NCI-H1092 treated with DMSO at 0.1 percent for 48 hours (cell line): ENCODE data around the gene CCT3.
"Not testable (repeated sequence)": the region's sequence is repeated elsewhere in the genome, so short reads cannot be mapped to it uniquely, and the experiment has no call there.

Experiments
- DNase-seq: peaks from one replicate; lab custom pipeline; 2025; lab: John Stamatoyannopoulos, UW

CCT3 gene

DNA sequence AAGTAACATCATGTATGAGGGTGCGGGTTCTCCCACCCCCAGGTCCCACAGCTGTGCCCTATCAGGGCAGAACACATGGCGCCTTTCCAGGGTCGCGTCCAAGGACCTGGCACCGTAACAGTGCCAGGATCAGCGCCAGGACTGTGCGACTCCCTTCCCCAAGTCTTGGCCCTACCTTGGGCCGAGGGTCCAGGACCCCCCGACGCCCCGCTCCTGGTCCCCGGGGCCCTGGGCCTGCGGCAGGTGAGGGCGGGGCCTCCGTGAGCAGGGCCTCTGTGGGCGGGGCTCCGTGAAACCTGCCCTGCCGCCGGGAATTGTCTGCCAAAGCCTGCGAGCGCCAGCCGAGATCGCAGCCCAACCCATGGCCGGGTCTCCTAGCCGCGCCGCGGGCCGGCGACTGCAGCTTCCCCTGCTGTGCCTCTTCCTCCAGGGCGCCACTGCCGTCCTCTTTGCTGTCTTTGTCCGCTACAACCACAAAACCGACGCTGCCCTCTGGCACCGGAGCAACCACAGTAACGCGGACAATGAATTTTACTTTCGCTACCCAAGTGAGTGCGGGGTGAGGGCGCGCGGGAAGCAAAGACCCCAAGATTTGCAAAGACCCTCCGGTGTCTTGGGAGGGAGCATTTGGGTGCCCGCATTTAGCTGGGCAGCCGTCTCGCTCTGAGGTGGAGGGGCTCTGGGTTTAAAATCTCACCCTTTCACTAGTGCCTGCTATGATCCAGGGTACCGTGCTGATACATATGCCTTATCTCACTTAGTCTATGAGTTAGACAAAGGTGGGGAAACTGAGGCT, 31.0 kb upstream of the CCT3 start, which contains the start of gene RHBG:
Gene RHBG, plus strand, starts transcription at position 323 of the 796 bp plus-strand sequence. Its CDS starts 39 bp downstream, at position 362.
- peak; percentile 22 for DNase-seq

DNA sequence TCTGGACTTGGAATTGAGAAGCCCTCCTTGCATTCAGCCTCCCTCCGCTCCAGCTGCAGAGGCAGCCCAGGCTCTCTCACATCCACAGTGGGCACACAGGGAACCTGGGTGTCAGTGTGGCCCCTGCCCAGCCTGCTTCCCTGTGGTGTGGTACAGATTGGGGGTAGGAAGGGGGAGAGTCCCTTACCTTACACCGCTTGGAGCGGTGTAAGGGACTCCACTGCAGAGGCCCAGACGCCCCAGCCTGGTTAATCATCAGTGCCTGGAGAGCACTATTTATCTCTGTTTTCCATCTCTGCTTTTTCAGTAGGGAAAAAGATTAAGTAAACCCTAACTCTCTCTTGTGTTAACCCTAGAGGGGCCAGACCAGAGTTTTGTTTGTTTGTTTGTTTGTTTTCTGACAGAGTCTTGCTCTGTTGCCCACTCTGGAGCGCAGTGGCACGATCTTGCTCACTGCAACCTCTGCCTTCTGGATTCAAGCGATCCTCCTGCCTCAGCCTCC, 30.1 kb upstream of the CCT3 start:
- no peak for DNase-seq

DNA sequence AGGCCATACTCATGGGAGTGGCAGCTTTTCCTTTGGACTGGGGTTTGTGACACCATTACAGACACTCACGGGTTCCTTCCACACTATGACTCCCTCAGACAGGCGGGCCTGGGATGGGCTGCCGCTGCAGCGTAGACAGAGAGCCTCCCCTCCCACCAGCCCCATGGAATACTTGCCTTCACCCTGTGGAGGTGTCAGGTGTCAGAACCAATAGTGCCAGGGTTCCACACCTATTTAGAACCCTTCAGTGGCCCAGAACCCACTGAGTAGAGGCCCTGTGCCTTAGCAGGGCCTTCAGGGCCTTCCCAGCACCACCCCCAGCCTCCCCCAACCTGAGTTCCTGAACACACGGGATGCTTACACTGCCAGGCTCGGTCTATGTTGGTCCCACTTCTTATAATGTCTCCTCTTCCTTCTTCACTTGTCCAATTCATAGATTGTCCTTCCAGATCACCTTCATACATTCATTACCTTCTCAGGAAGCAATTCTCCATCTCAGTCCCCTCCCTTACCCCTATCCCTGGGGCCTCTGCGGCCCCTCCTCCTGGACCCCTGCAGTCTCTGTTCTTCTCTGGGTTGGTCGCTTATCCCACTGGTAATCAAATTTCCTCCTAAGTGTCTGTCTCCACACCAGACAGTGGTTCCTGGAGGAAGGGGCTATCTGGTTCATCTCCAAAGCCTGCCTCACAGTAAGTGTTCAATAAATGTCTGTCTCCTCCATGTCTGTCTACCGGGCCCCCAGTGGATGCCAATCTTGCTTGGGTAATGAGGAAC, 29.5 kb upstream of the CCT3 start:
- DNase-seq, result no peak

DNA sequence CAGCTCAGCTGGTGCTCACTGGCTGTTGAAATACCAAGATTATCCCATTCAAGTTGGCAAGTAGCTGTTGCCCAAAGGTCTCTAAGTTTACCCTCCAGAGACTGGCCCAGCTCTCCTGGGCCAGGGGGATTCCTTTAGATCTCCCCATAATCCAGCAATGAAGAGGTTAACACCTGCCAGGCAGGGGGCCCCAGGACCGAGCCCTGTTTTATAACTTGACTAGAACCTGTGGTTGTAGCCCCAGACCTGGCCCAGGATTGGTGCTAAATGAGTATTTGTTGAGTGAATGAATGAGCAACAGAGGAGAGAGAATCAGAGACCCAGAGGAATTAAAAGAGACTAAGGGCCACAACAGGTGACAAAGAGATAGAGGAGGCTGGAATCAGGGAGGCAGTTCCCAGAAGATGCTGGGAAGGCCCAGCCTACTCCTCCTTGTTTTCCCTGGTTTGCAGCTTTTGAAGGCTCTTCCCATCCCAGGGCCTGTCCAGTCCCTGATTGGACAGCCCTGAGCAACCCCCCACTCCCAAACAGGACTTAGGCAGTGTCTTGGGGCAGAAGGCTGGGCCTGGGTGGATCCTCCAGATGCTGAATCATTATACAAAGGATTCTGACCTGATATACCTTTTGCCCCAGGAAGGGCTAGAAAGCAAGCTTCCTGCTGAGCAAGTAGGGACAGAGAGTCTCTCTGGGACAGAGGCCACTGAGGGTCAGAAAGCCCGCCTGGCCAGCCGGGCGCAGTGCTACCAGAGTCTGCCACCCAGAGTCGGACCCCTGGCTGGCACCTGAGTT, 28.5 kb upstream of the CCT3 start:
- no peak for DNase-seq

DNA sequence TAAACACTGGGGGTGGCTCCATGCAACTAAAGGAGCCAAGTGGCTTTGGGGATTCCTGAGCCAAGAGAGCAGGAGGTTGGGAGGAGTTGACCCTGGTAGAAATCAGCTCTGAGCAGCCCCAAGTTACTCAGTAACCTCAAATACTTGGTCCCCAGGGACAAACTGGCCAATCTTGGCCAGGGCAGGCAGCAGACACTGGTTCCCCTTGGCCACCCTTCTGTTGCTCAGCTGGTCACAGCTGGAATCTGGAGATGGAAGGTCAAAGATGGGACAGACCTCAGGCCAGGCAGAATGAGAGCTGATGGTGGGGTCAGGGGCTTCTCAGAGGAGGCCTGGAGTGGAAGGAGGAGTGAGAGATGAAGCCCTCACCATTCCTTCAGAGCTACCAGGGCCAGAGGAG, 27.7 kb upstream of the CCT3 start:
- DNase-seq, result no peak

DNA sequence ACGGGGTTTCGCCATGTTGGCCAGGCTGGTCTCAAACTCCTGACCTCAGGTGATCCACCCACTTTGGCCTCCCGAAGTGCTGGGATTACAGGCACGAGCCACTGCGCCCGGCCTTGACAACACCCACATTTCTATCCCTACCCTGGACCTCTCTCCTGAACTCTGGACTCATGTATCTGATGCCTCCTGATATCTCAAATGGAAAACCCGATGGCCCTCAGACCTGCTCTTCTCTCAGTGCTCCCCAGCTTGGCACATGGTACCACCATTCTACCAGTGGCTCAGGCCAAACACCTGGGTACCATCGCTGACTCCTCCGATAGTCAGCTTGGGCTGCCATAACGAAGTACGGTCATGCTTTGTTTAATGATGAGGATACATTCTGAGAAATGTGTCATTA, 22.4 kb upstream of the CCT3 start:
- no peak for DNase-seq

DNA sequence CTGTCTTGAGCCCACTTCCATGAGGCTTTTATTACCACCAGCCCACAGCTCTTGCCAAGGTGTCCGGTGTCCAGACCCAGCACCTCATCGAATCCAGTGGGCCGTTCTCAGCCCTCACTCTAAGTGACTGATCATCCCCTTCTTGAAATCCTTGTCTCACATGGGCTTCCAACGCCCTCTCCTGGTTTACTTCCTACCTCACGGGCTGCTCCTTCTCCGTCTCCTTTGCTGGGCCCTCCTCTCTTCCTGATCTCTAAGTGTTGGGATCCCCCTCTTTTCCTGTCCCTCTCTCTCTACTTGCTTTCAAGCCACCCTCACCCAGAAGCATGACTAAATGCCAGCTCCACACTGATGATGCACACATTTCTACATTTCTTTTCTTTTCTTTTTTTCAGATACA, 21.9 kb upstream of the CCT3 start:
- DNase-seq, result no peak

DNA sequence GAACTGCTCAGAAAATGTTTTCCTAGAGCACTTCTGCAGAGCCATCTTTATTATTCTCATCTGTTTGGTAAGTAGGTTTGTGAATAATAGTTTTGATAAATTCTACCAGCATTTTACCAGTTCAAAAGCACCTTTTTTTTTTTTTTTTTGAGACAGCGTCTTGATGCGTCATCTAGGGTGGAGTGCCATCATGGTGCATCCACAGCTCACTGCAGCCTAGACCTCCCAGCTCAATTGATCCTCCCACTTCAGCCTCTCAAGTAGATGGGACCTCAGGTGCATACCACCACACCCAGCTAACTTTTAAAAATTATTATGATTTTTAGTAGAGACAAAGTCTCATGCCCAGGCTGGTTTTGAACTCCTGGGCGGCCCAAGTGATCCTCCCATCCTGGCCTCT, 21.2 kb upstream of the CCT3 start:
- no peak for DNase-seq

DNA sequence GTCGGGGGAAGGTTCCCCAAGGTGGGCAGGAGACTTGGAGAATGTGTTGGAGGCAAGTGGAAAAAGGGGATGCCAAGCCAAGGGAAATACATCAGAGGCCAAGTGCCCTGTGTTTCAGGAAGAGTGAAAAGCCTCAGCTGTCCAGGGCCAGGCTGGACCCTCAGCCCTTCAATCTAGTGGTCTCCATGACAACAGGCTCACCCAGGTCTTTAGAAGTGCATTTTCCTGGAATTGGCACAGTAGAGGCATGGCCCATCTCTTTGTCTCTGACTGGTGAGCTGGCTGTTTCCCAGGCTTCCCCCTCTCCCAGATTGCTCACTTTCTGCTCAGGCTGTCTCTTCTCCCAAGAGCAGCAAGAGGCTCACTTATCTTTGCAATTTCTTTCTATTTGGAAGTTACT, 20.5 kb upstream of the CCT3 start:
- DNase-seq, result no peak

DNA sequence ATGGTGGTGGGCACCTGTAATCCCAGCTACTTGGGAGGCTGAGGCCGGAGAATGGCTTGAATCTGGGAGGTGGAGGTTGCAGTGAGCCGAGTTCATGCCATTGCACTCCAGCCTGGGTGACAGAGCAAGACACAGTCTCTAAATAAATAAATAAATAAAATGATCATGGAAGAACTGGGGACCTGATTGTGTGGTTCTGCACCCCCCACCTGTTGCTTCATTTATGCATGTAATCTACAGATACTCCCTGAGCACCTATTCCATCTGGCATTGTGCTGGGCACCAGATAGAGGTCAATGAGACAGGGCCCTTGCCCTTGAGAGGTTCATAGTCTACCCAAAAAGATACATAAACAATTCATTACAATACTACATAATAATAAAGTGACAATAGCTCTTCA, 19.9 kb upstream of the CCT3 start:
- DNase-seq, result no peak

DNA sequence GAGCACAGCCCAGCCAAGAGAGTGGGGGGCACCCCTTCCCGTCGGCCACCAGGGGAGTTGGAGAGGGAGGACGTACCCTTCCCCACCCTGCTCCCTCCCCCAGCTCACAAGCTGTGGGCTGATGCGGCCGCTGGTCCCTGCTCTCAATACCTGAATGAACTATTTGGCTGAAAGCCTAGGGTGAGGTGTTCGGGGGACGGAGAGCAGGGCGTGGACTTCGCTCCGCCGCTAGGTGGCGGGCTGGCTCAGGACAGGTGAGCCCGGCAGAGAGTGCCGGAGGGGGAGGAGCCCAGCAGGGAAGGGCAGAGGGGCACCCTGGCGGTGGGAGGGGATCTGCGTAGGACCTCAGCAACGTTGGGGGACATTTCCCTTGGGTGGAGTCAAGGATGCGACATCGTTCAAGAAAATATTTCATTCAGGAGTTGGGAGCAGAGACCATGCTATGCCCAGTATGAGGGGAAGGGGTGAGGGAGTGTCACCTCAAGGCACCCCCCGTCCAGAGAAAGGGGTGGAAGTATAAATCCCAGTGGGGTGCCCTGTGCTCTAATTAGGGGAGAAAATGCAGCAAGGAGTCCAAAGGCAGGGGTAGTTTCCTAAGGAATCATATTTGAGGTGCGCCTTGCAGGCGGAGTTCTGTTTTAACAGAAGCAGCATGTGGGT, 18.9 kb upstream of the CCT3 start:
- DNase-seq, result peak; percentile 75

DNA sequence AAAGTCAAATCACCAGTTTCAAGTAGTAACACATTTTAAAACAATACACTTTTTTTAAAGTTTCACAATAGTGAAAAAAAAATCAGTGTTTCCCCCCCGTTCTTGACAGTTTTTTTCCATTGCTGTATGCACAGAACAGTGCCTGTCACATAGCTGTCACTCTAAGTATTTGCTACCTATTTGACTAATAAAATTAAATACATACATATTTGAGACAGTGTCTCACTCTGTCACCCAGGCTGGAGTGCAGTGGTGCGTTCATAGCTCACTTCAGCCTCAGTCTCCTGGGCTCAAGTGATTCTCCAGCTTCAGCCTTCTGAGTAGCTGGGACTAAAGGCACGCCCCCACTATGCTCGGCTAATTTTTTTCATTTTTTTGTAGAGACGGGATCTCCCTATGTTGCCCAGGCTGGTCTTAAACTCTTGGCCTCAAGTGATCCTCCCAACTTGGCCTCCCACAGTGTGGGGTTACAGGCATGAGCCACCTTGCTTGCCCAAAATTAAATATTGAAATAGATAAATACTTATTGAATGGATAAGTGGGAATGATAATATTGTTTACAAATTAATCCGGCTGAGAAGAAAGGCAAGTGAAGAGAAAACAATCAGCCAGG, 18.3 kb upstream of the CCT3 start:
- DNase-seq, result no peak

DNA sequence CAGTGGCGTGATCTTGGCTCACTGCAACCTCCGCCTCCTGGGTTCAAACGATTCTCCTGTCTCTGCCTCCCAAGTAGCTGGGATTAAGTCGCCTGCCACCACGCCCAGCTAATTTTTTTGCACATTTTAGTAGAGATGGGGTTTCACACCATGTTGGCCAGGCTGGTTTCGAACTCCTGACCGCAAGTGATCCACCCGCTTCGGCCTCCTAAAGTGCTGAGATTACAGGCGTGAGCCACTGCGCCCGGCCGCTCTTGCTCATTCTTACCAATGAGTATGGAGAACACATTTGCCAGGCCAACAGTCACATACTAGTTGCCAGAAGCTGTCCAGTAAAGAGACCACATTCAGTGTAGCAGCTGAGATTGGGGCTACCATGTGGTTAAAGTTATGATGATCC, 14.4 kb upstream of the CCT3 start:
- not testable (repeated sequence) for DNase-seq

DNA sequence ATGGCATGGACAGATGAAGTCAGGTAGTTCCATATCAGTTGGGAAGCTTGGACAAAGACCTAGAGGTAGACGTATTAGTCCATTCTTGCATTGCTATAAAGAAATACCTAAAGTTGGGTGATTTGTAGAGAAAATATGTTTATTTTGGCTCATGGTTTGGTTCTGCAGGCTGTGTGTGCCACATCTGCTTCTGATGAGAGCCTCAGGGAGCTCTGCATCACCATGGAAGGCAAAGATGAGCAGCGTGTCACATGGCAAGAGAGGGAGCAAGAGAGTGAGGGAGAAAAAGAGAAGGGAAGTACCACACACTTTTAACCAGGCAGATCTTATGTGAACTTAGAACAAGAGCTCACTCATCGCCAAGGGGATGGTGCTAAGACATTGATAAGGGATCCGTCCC, 9.2 kb upstream of the CCT3 start:
- DNase-seq, result no peak

DNA sequence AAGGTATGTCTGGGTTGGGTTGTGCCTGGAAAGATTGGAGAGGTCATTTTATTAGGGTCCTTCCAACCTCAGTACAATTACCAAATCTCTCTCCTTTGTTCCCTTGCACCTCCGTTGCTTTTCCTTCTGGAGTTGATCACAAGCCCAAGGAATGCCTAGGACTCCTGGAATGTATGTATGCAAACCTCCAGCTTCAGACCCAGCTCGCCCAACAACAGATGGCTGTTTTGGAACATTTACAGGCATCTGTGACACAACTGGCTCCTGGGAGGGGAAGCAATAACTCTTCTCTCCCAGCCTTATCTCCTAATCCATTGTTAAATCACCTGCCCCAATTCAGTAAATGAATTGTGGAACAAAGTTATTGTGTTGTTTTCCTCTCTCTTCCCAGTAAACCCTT, 8.5 kb upstream of the CCT3 start:
- DNase-seq, result no peak

DNA sequence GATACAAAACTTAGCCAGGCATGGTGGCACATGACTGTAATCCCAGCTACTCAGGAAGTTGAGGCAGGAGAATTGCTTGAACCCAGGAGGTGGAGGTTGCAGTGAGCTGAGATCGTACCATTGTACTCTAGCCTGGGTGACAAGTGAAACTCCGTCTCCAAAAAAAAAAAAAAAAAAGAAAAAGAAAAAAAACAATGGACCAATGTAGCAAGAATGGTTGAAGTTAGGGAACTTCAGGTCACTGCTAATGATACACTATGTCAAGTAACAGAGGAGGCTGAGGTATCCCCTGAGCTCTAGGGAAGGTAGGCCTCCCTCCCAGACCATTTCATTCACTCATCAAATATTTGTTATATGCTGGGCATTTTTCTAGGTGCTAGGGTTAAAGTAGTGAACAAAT, 7.9 kb upstream of the CCT3 start:
- not testable (repeated sequence) for DNase-seq

DNA sequence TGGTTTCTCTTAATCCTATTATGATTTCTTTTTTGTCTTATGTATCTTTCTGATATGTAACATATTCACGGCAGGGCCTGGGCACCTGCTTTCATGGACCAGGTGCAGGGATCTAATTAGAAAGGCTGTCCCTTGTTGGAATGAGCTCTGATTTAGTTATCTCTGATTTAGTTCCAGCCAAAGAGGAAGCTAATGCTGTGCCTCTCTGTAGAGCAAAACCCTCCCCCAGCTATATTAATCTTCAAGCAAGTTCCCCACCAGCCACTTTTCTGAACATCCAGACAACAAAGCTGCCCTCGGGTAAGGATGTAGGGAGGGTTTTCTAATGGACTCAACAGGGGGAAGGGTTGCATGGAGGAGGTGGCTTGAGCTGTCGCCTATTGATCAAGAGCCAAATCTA, 6.3 kb upstream of the CCT3 start:
- no peak for DNase-seq

DNA sequence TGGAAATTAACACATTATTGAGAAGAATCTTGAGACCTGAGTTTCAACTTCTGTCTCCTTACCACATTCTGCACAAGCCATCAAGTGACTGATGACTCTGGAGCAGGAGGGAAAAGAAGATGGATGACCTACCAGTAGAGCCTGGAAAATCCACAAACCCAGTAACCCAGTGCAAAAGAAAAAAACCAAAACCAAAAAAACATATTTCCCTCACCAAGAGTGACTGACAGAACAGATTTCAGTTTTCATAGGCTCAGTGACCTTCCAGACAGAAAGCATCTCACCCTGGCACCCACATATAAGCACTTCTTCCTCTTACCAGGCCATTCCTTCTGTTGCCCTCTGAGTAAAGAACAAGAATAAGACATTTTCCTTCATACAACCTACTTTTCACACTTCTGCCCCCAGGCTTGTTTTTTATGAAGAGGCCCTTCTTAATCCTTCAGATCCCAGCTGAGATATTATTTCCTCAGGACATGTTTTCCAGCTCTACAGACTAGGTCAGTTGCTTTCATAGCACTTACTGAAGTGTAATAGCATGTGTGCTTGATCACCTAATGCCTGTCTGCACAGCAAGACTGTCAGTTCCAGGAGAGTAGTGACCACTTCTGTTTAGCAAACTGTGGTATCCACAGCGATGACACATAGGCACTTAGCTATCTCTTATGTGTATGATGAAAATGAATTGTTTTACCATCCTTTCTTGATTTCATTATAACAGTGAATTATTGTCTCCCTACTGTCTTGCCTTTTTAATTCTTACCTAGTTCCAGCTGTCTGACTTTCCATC, 4.3 kb upstream of the CCT3 start:
- DNase-seq, result no peak

DNA sequence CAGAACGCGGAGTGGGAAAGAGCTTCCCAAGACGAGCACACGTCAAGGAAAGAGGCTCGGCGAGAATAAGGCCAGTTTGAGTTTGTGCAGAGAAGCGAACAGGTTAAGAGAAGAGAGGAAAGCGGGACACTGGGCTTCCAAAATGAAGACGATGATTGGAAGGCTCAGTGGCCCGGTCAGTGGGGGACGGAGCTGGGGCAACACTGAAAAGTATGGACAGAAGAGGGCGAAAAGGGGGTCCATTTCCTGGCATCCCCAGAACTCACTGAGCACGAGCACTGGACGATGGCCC, 258 bp downstream of the CCT3 start:
- no peak for DNase-seq

DNA sequence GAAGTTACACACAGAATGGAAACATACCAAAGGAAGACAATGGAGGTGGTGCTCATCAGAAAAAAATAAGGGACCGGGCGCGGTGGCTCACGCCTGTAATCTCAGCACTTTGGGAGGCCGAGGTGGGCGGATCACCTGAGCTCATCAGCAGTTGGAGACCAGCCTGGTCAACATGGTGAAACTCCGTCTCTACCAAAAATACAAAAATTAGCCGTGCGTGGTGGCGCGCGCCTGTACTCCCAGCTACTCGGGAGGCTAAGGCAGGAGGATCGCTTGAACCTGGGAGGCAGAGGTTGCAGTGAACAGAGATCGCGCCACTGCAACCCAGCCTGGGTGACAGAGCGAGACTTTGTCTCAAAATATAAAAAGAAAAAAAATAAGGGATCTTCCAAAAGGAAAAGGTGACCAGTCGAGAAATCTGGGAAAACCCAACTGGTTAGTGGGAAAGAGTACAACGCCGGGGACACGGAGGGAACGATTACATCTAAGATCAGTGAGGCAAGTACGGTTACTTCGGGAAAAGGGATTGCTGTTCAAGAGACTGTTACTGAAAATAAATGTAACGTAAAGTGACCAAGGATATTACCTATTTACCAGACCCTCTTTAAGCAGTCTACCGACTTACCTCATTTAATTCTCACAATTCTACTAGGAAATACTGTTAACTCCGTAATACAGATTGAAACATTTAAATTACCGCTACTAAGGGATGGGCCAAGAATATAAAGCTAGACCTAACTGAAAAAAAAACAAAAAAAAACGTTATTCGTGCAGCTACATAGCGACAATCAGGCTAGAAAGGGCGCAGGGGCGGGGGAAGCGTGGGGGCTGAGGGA, 822 bp downstream of the CCT3 start:
- no peak for DNase-seq
